HG03097 (cell line): ENCODE measurements around the gene PIGT.

Experiments
- ATAC-seq: cut with Tn5 transposase; IDR thresholded peaks from one replicate; pipeline ENCODE4 v1.9.1; 2021; ENCODE audit not compliant: unreplicated experiment, low FRiP score

The PIGT gene

DNA sequence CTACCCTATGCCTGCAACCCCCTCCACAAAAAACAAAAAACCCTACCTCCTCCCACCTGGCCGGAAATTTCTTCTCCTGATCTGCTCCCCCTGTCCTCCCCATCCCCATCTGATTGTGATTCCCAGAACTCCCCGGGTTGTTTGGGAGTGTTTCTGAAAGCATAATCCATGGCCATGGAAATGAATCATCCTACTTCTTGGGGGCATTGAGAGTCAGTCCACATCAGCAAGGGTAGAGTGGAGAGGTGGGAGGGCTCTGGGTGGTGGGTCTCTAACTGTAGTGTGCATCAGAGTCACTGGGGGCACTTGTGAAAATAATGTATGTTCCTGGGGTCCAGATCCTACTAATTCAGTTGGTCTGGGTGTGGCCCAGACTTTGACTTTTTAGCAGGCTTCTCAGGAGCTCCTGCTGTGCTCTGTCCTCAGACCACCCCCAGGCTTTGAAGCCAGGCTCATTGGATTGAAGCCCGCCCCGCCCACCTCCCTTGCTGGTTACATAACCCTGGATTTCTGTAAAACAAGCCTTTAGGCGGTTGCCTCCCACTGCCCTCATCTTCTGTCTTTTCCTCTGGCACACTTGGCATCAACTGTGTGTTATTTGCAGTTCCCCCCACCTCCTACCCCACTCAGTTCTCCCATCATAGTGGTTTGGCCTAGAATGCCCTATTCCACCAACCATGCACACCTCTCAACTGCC, 10.5 kb downstream of the PIGT start:
- ATAC-seq = no peak

DNA sequence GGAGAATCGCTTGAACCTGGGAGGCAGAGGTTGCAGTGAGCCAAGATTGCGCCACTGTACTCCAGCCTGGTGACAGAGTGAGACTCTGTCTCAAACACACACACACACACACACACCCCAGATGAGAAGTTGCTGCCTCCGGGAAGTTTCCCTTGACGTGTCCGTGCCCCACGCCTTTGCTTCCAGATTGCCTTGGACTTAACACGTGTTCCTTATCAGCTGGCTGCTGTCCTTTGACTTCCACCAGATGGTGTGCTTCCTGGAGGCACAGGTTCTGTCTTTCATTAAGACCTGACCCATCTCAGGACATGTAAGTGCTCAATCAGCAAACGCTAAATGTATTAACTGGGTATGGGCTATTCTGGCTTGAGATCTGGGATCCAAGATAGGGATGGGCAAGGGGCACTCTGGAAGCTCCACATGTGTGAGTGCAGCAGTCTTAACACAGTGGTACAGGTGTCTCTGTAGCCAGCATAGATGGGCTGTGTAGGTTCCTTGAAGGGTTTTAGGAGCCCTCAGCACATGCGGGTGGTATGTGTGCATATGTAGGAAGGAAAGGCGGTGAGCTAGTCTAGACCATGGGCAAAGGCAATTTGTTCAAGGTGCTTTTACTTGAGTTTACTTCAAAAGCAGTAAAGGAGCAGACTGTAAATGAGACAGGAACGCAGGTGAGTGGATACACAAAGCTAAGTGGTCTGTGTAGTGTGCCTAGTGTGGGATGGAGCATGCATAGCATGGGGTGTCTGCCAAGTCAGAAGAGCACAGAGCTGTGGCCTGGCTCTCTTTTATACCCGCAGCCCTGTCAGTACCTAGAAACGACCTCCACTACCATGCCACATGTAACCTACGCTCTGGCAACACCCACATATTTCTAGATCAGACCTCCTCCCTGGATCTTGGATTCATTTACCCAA, 11.6 kb downstream of the PIGT start:
- no peak for ATAC-seq

DNA sequence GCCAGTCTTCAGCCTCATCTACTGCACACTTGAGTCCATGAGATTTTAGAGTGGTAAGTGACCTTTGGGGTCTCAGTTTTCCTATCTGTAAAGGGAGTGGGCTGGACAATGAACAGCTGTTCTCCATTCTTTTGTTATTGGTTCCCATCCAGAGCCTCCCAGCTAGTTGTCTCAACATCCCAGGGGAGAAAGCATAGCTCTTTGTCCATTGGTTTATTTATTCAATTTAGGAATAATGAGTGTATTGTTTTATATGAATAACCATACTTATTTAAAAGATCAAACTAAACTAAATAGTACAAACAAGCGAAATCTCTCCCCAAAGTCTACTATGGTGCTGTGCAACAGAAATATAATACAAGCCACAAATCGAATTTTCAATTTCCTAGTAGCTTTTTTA, 13.7 kb downstream of the PIGT start:
- ATAC-seq = no peak

DNA sequence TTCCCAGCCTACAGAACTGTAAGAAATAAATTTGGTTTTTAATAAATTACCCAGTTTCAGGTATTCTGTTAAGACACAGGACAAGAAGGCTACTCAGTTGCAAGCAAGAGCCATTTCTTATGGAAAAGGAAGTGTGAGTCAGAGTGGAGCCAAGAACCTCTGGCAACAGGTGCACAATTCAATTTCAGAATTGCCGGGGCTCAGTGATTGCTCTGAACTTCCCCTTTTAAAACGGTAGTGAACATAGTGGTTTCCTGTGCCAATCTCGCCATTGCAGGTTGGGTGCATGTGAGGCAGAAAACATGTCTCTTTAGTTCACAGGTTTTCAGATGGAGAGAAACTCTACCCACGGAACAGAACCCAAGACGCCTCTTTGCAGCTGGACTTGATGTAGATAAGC, 16.4 kb downstream of the PIGT start:
- ATAC-seq = peak; percentile 57

DNA sequence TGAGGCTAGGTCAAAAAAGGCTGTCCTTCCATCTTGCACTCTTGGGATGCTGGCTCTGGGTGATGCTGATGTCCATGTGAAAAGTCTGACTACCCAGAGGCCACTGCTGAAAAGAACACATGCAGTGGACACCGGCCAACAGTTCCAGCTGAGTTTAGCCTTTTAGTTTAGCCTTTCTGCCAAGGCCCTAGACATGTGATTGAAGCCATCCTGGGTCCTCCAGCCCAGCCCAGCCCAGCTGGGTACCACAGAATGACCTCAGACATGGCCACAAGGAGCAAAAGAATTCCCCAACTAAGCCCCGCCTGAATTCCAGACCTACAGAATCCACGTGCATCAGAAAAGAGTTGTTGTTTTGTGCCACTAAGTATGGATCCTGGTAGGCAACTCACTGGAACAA, 17.4 kb downstream of the PIGT start:
- ATAC-seq = no peak

DNA sequence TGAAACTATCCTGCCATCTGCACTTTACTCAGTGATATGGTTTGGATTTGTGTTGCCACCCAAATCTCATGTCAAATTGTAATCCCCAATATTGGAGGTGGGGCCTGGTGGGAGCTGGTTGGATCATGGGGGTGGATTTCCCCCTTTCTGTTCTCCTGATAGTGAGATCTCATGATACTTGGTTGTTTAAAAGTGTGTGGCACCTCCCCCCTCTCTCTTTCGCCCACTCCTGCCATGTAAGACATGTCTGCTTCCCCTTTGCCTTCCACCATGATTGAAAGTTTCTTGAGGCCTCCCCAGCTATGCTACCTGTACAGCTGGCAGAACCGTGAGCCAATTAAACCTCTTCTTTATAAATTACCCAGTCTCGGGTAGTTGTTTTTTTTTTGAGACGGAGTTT, 18.0 kb downstream of the PIGT start:
- no peak for ATAC-seq

DNA sequence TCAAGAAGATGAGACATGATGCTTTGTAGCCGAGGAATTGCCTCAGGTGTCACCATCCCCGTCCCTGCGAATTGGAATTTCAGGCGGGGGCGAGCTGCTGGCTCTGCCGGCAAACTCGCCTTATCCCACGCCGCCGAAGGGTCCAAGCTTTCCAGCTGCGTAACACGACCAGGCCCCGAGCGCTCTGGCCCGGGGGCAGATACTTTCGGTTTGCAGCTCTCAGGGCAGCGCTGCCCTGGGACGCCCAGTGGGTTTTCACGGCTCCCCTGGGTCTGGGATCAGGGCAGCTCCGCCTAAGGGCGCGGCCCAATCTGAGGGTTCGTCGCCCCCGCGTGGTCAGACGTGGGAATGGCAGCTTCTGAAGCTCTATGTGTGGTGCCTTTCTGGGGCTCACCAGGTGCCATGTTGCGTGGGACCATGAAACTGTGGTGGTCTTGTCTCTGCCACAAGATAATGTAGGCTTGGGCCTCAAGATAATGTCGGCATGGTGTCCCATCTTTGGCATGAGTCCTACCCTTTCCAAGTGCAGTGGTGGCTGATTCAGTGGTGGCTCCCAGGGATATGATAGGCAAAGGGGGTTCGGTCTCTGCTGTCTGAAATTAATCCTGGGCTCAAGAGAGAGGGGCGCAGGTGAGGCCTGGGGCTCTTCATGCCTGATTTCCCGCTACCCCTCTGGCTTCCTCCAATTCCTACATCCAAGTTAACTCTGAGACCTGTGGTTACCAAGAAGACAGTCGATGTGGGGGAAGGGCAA, 21.0 kb downstream of the PIGT start:
- peak; percentile 76 for ATAC-seq

DNA sequence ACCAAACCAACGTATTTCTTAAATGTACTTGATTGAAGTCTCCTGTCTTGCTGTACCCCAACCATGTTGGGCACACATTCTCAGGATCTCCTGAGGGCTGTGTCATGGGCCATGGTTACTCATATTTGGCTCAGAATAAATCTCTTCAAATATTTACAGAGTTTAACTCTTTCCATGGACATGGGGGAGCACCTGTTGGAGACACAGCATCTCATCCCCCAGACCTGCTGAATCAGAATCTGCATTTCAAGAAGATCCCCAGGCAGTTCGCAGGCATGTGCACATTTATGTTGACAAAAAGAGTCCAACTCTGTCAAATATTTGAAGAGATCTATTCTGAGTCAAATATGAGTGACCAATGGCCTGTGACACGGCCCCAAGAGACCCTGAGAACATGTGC, 24.5 kb downstream of the PIGT start:
- ATAC-seq = no peak

DNA sequence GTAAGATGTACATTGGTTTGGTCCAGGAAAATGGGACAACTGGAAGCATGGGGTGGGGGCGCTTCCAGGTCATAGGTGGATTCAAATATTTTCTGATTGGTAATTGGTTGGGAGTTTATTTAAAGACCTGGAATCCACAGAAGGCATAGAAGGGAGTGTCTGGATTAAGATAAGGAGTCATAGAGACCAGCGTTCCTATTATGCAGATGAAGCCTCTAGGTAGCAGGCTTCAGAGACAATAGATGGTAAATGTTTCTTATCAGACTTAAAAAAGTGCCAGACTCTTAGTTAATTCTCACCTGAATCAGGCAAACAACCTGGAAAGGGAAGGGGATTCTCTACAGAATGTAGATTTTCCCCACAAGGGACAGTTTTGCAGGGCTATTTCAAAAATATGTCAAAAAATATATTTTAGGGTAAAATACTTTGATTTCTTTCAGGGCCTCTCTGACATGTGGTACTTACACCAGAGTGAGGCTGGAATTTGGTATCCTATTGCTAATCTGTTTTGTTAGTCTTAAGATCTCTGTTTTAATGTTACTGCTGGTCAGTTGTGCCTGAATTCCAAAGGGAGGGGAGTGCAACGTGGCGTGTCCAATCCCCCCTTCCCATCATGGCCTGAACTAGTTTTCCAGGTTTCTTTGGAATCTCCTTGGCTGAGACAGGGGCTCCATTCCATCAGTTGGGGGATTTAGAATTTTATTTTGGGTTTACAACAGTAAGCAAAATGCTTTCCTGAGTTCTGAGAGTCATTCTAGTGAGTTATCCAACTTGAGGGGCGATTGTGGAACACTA, 25.1 kb downstream of the PIGT start:
- ATAC-seq = no peak

DNA sequence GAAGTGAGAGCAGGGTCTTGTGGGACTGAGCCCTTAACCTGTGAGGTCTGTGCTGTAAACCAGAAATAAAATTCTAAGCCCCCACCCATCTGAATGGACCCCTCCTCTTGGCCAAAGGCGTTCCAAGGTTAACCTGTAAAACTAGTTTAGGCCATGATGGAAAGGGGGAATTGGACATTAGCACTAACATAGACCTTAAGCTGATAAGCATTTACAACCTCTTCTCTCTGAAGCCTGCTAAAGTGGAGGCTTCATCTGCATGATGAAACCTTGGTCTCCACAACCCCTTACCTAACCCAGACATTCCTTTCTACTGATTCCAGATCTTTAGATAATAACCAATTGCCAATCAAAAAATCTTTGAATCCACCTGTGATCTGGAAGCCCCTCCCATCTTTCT, 25.8 kb downstream of the PIGT start:
- no peak for ATAC-seq

DNA sequence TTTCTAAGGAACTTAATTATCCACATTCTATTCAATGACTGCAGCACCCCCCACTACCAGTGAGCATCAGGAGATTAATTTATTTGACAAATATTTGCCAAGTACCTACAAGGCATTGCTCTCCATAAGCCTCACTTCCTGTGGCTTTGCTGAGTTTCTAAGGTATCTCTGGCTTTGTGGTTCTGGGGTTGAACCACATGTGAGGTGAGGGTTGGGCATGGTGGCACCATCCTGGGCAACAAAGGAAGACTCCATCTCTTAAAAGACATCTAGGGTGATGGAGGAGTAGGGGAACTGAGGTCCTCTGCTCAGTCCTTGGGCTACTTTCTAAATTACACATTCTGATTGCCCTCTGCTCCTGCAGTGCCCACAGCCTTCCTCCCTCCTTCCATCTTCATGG, 28.1 kb downstream of the PIGT start:
- no peak for ATAC-seq

DNA sequence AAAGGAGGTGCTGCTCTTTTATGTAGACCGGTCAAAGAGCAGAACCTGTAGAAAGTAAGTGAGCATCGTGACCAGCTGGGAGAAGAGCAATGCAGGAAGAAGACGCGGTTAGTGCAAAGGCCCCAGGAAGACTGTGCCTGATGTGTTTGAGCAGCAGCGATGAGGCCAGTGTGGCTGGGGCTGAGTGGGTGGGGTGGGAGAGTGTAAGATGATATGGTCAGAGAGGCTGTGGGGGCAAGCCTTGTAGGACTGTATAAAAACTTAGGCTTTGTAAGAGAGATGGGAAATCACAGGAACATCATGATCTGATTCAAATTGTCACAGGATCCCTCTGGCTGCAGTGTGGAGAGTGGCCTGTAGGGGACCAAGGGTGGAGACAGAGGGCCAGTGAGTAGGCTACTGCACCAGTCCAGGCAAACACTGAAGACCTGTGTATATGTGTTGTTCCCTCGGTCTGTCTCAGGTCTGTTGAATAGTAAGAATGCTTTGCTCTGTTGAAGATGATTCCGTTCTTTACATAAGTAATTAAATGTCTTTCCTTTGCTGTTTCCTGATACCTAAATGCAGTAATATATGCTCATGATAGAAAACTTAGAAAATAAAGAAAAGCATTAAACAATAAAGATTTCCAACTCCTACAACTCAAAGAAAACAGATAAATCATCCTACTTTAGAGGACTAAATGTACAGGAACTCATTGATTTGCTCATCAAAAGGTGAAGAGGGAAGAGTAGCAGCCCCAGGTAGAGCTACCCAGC, 30.0 kb downstream of the PIGT start:
- ATAC-seq = no peak

DNA sequence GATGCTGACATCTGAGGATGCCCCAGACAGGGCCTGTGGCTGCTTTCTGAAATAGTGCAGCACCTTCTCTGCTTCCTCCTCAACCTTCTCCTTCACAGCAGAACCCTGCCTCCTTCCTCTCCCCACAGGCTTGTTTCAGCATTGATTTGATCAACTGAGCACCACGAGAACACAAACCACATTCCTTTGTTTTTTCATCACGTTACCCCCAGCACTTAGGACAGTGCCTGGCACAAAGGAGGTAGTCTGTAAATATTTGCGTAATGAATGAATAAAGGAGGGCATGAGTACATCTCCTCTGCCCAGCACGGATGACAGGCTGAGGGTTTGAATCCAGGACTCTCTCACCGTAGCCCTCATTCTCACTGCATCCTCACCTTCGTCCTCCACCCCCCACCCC, 32.3 kb downstream of the PIGT start:
- ATAC-seq = no peak

DNA sequence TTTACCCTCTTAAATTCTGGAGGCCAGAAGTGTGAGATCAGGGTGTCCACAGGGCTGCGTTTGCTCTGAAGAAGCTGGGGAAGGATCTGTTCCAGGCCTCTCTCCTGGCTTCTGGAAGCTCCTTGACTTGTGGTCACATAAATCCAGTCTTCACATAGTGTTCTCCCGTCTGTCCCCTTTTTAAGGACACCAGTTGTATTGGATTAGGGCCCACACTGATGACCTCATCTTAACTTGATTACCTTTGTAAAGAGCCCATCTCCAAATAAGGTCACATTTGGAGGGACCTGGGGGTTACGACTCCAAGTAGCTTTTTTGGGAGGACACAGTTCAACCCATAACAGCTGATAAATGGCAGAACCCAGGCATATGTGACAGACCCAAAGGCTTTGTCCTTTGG, 33.6 kb downstream of the PIGT start:
- no peak for ATAC-seq

DNA sequence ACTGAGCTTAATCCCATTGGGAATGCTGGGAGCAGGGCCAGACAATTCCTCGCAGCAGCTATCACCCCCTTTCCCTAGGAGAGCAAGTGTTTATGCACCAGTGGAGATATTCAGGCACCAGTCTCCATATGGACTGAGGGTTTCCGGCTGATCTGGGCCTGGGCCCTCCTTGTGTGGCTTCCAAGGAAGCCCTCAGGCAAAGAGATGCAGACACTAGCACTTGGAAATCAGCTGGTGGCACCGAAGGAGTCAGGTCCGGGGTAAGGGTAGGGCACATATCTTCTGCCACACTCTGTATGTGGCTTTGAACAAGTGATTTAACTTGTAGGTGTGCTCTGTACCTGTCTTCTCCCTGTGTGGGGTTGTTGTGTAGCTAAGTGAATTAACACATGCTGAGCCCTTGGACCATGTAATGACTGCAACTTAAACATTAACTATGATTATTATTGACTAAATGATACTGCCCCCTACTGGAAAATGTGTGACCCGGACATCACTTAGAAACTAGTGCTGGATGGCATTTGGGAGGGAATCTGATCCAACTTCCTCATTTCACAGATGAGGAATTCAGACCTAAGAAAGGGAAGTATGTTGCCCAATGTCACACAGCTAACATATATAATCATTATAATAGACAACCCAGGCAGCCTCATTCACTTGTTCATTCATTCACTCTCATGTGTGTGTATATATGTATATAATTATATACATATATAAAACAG, 34.3 kb downstream of the PIGT start:
- ATAC-seq = no peak

DNA sequence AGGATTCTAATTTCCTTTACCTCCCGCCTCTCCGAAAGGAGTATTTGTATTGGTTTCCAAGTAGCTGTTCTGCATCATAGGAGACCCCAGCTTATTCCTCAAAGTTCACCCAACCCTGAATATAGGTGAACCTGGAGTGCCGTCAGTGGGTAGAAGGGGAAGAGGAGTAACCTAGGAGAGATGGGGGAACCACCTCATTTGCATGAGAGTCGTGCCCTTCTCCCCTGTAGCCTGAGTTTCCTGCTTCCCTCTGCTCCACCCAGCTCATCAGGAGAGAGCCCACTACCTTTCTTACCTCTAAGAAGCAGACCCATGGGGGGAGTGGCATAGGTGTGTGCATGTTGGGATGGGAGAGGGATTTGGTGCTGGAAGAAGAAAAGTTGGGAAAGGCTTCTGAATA, 36.3 kb downstream of the PIGT start:
- ATAC-seq = no peak

DNA sequence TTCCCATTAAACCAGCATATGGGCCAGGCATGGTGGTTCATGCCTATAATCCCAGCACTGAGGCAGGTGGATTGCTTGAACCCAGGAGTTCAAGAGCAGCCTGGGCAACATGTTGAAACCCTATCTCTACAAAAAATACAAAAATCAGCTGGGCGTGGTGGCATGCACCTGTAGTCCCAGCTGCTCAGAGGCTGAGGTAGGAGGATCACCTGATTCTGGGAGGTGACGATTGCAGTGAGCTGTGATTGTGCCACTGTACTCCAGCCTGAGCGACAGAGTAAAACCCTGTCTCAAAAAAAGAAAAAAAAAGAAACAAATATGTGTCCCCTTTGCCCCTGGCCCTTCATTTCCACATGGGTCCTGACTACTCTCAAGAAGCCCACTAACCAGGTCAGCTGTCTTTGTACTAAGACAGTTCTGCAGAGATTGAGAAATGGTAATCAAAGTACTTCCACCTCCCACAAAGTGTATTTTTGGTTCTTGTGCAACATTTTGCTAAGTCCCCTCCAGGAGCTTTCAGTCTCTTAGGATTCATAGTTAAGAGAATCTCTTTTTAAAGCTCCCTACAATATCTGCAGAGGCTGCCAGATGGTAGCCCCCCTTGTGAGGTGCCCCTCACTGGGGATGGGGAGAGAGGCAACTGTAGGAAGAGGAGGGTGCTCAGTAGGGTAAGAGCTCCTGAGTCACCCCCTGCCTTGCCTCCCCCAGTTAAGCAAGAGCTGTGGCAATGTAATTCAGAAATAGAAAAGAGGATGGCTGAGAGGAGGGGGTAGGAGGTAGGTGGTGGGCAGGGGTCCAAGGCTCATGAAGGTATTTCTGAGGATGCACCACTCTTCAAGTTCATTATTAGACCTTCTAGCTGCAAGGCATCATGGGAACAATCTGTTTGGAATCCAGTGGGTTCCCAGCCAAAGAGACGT, 37.1 kb downstream of the PIGT start:
- ATAC-seq = no peak

DNA sequence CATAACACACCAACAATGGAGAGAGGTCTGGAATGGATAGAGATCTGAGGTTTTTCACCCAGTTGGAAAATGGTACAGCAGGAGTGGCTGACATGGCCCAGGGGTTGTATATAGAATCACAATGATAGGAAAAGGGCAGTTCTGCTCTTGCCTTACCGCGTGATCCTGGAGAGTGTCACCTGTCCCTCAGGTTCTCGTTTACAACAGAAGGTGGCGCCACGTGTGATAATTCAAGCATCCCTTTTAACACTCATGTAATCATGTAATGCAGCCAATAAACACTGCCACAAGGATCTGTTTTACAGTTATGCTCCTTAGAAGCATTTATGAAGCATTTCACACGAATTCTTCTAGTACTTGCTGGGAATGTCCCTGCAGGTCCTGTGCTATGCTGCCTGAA, 40.7 kb downstream of the PIGT start:
- ATAC-seq = no peak
